Measurements from ENCODE around the gene ASXL2.
"Not testable (repeated sequence)": the region's sequence is repeated elsewhere in the genome, so short reads cannot be mapped to it uniquely, and the experiment has no call there.

Gene ASXL2

DNA sequence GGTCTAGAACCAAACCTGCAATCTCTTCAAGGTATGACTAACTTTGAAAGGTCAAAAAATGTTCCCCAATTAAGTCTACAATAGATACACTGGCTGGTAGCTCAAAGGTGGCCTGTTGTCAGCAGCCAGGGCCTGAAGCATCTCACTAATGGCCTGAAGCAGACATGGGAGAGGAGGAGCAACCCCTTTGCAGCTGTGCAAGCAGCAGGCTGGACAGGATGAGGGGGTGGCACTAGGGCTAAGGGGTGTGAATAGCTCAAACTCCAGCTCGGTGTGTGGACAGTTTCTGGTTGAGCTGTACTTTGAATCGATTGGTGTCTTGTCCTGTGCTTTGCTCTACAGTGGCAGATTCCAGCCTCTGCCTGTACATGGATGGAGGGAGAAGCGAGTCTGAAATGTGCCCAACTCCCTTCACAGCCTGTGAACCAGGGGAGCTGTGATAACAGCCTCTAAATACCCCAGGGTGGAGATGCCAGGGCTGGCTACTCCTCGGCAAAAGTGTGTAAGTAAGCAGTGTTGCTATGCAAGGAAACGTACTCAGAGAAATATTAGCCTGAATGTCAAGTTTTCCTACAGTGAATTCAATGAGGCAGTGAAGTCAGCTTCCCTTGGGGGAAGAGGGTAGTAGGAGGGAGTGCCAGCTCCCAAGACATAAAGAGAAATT, 170.2 kb downstream of the ASXL2 start:
- Histone ChIP-seq H3K4me1 (ENCODE audit: control insufficient read depth, insufficient read depth, low read length) (no peaks in the 10 kb centered on the region; the same call in 1 of the 2 replicates), H3K9me3 (ENCODE audit: control insufficient read depth, insufficient read depth, low read depth, low read length) (peaks cover 5% of the 10 kb centered on the region; the same call in 1 of the 2 replicates), H3K27ac (ENCODE audit: low read depth, low read length) (no peak overlapping the region), H3K4me3 (ENCODE audit: low read depth, low read length) (no peak overlapping the region), H3K9ac (ENCODE audit: low read length) (no peak overlapping the region), H3K27me3 (ENCODE audit: control insufficient read depth, insufficient read depth, low read length) (no peaks in the 10 kb centered on the region), H3K36me3 (ENCODE audit: control insufficient read depth, insufficient read depth, low read length) (no peaks in the 10 kb centered on the region)

GRCh38 chr2:25705575-25705974, 172.7 kb downstream of the ASXL2 start:
- not testable (repeated sequence) for H3K36me3 ChIP-seq (ENCODE audit: control insufficient read depth, insufficient read depth, low read length); H3K4me3 ChIP-seq (ENCODE audit: low read depth, low read length); H3K9ac ChIP-seq (ENCODE audit: low read length); H3K9me3 ChIP-seq (ENCODE audit: control insufficient read depth, insufficient read depth, low read depth, low read length); H3K4me1 ChIP-seq (ENCODE audit: control insufficient read depth, insufficient read depth, low read length); H3K27ac ChIP-seq (ENCODE audit: low read depth, low read length); H3K27me3 ChIP-seq (ENCODE audit: control insufficient read depth, insufficient read depth, low read length)

GRCh38 chr2:25701801-25702200, 176.5 kb downstream of the ASXL2 start:
- Histone ChIP-seq H3K9ac (ENCODE audit: low read length) (no peak overlapping the region), H3K9me3 (ENCODE audit: control insufficient read depth, insufficient read depth, low read depth, low read length) (peaks cover 5% of the 10 kb centered on the region; the same call in 1 of the 2 replicates), H3K27me3 (ENCODE audit: control insufficient read depth, insufficient read depth, low read length) (no peaks in the 10 kb centered on the region; the same call in 1 of the 2 replicates), H3K36me3 (ENCODE audit: control insufficient read depth, insufficient read depth, low read length) (no peaks in the 10 kb centered on the region), H3K27ac (ENCODE audit: low read depth, low read length) (no peak overlapping the region), H3K4me3 (ENCODE audit: low read depth, low read length) (no peak overlapping the region), H3K4me1 (ENCODE audit: control insufficient read depth, insufficient read depth, low read length) (peaks cover 12% of the 10 kb centered on the region)

- peaks cover 5% of the 10 kb centered on the region; the same call in 1 of the 2 replicates for H3K9me3 ChIP-seq (ENCODE audit: control insufficient read depth, insufficient read depth, low read depth, low read length)
- peaks cover 12% of the 10 kb centered on the region for H3K4me1 ChIP-seq (ENCODE audit: control insufficient read depth, insufficient read depth, low read length)
- no peak overlapping the region for H3K9ac ChIP-seq (ENCODE audit: low read length)
- no peaks in the 10 kb centered on the region; the same call in 1 of the 2 replicates for H3K27me3 ChIP-seq (ENCODE audit: control insufficient read depth, insufficient read depth, low read length)
- no peak overlapping the region for H3K27ac ChIP-seq (ENCODE audit: low read depth, low read length)
- no peaks in the 10 kb centered on the region for H3K36me3 ChIP-seq (ENCODE audit: control insufficient read depth, insufficient read depth, low read length)
- no peak overlapping the region for H3K4me3 ChIP-seq (ENCODE audit: low read depth, low read length)
Measured at GRCh38 chr2:25700221-25700660, 178.0 kb downstream of the ASXL2 start.

DNA sequence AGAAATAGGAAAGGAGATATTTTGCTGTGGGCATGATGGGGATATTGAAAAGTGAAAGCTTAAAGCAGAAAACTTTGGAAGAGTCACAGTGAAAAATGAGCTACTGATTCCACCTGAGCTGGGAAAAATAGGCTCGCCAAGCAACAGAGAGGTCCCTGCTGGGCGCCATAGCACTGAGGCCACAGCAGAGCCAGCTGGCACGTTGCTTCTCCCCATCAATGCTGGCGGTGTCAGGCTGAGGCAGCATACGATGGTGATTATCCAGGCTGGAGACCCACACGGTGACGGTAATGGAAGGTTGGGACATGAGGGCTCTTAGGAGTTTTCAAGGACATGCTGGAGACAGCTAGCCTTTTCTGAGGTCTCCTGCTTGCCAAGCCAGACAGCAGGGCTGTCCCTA, 179.1 kb downstream of the ASXL2 start:
- no peaks in the 10 kb centered on the region; the same call in 1 of the 2 replicates for H3K27me3 ChIP-seq (ENCODE audit: control insufficient read depth, insufficient read depth, low read length)
- no peak overlapping the region for H3K9ac ChIP-seq (ENCODE audit: low read length)
- no peak overlapping the region for H3K4me3 ChIP-seq (ENCODE audit: low read depth, low read length)
- peaks cover 12% of the 10 kb centered on the region for H3K4me1 ChIP-seq (ENCODE audit: control insufficient read depth, insufficient read depth, low read length)
- H3K9me3 ChIP-seq (ENCODE audit: control insufficient read depth, insufficient read depth, low read depth, low read length), result no peaks in the 10 kb centered on the region
- no peak overlapping the region for H3K27ac ChIP-seq (ENCODE audit: low read depth, low read length)
- no peaks in the 10 kb centered on the region for H3K36me3 ChIP-seq (ENCODE audit: control insufficient read depth, insufficient read depth, low read length)

DNA sequence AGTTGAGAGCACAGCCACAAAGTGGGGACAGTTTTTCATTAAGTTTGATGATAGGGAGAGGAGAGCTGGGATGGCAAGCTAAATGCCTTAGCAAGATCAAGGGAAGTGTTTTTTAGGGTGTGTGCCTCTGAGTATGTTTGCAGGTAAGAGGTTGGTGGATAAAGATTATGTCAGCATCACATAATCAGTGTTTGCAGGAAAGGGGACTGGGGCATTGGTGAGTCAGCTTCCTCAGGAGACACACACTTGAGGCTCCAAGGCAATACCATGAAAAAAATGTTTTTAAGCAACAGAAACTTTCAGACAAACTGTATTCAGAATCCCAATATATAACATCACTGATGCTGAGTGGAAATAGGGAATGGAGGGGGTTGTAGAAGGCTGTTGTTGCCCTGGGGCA, 179.5 kb downstream of the ASXL2 start:
- H3K9me3 ChIP-seq (ENCODE audit: control insufficient read depth, insufficient read depth, low read depth, low read length), result no peaks in the 10 kb centered on the region
- no peaks in the 10 kb centered on the region for H3K36me3 ChIP-seq (ENCODE audit: control insufficient read depth, insufficient read depth, low read length)
- H3K27me3 ChIP-seq (ENCODE audit: control insufficient read depth, insufficient read depth, low read length), result no peaks in the 10 kb centered on the region; the same call in 1 of the 2 replicates
- no peak overlapping the region for H3K4me3 ChIP-seq (ENCODE audit: low read depth, low read length)
- peaks cover 12% of the 10 kb centered on the region for H3K4me1 ChIP-seq (ENCODE audit: control insufficient read depth, insufficient read depth, low read length)
- H3K27ac ChIP-seq (ENCODE audit: low read depth, low read length), result no peak overlapping the region
- H3K9ac ChIP-seq (ENCODE audit: low read length), result no peak overlapping the region

DNA sequence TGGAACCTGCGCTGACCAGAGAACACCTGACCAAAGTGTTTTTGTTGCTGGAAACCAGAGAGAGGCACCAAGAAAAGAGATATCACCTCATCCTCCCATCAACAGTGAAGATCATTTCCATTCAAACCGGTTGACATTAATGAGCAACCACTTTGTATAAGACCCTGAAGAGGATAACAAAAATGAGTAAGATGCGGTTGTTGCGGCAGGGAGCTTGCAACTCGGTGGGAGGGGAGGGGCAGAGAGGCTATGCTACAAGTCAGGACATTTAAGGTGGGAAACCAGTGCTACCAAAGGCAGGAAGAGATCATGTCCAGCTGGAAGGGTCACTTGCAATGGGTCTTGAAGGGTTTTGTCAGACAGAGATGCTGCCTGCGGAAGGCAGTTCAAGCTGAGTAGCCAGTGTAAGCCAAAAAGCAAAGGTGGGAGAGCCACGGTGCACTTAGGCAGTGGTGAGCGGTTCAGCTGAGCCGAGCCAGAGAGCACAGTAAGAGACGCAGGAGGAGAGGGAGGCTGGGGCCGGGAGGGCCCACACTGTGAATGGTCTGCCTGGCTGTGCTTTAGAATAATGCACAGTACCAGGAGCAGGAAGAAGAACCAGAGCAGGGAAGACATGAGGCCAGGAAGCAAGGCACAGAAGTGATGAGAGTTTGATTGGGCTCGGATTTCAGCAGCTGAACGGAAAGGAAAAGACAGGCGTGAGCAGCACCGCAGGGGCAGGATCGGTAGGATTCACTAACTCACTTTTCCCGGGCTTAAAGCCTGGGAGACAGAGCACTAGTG, 180.5 kb downstream of the ASXL2 start:
- Histone ChIP-seq H3K4me3 (ENCODE audit: low read depth, low read length) (peak overlapping the region; percentile 19), H3K36me3 (ENCODE audit: control insufficient read depth, insufficient read depth, low read length) (no peaks in the 10 kb centered on the region), H3K27ac (ENCODE audit: low read depth, low read length) (no peak overlapping the region), H3K9ac (ENCODE audit: low read length) (no peak overlapping the region), H3K4me1 (ENCODE audit: control insufficient read depth, insufficient read depth, low read length) (peaks cover 12% of the 10 kb centered on the region), H3K9me3 (ENCODE audit: control insufficient read depth, insufficient read depth, low read depth, low read length) (no peaks in the 10 kb centered on the region), H3K27me3 (ENCODE audit: control insufficient read depth, insufficient read depth, low read length) (no peaks in the 10 kb centered on the region; the same call in 1 of the 2 replicates)

DNA sequence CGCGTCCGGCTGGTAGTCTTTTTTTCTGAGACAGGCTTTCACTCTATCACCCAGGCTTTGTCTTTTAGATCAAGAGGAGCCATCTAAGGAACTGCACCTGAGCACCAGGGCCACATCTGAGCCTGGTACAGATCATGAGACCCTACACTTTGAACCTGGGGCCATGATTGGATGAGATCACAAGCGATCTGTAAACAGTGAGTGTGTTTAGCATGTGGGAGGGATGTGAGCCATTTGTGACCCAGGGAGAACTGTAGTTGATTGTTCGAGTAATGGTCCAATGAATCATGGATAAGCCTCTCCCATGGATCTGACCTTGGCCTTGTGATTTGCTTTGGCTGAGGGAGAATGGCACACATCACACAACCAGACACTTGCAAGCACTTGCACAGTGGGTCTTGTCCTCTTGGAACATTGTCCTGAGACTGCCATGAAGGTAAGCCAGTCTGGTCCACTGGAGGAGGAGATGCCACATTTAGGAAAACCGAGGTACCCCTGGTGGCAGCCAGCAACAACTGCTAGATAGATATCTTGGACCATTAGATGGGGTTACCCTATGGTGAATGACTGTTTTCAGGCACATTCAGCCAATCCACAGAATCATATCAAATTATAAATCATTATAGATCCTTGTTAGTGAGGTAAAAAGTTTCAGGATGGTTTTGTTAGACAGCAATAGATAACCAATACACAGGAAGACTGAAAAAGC, 185.4 kb downstream of the ASXL2 start:
- no peaks in the 10 kb centered on the region for H3K9me3 ChIP-seq (ENCODE audit: control insufficient read depth, insufficient read depth, low read depth, low read length)
- no peak overlapping the region for H3K27ac ChIP-seq (ENCODE audit: low read depth, low read length)
- no peaks in the 10 kb centered on the region; the same call in 1 of the 2 replicates for H3K27me3 ChIP-seq (ENCODE audit: control insufficient read depth, insufficient read depth, low read length)
- H3K9ac ChIP-seq (ENCODE audit: low read length), result no peak overlapping the region
- no peaks in the 10 kb centered on the region for H3K36me3 ChIP-seq (ENCODE audit: control insufficient read depth, insufficient read depth, low read length)
- H3K4me1 ChIP-seq (ENCODE audit: control insufficient read depth, insufficient read depth, low read length), result peaks cover 7% of the 10 kb centered on the region
- no peak overlapping the region for H3K4me3 ChIP-seq (ENCODE audit: low read depth, low read length)

- H3K9ac ChIP-seq (ENCODE audit: low read length), result no peak overlapping the region
- H3K27ac ChIP-seq (ENCODE audit: low read depth, low read length), result no peak overlapping the region
- H3K9me3 ChIP-seq (ENCODE audit: control insufficient read depth, insufficient read depth, low read depth, low read length), result no peaks in the 10 kb centered on the region
- H3K4me1 ChIP-seq (ENCODE audit: control insufficient read depth, insufficient read depth, low read length), result no peaks in the 10 kb centered on the region; the same call in 1 of the 2 replicates
- no peak overlapping the region for H3K4me3 ChIP-seq (ENCODE audit: low read depth, low read length)
- H3K36me3 ChIP-seq (ENCODE audit: control insufficient read depth, insufficient read depth, low read length), result no peaks in the 10 kb centered on the region
- no peaks in the 10 kb centered on the region for H3K27me3 ChIP-seq (ENCODE audit: control insufficient read depth, insufficient read depth, low read length)
Measured at GRCh38 chr2:25692143-25692542, 186.1 kb downstream of the ASXL2 start.

DNA sequence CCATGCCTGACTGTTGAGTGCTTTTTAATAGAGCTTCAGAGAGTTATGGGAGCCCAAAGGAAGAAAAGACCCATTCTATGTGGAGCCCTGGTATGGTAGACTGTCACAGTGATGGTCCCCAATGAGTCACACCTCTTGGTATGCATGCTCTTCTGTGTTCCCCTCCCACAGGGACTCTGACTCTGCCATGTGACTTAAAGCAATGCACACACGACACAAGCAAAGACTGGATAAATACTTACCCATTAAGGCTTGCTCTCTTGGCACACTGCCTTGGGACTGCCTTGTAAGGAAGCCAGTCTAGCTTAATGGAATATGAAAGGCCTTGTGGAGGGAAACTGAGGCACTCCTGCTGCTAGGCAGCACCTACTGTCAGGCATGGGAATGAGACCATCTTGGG, 188.2 kb downstream of the ASXL2 start:
- Histone ChIP-seq H3K4me3 (ENCODE audit: low read depth, low read length) (no peak overlapping the region), H3K27ac (ENCODE audit: low read depth, low read length) (no peak overlapping the region), H3K9ac (ENCODE audit: low read length) (no peak overlapping the region), H3K9me3 (ENCODE audit: control insufficient read depth, insufficient read depth, low read depth, low read length) (no peaks in the 10 kb centered on the region), H3K4me1 (ENCODE audit: control insufficient read depth, insufficient read depth, low read length) (no peaks in the 10 kb centered on the region; the same call in 1 of the 2 replicates), H3K27me3 (ENCODE audit: control insufficient read depth, insufficient read depth, low read length) (no peaks in the 10 kb centered on the region), H3K36me3 (ENCODE audit: control insufficient read depth, insufficient read depth, low read length) (no peaks in the 10 kb centered on the region)

DNA sequence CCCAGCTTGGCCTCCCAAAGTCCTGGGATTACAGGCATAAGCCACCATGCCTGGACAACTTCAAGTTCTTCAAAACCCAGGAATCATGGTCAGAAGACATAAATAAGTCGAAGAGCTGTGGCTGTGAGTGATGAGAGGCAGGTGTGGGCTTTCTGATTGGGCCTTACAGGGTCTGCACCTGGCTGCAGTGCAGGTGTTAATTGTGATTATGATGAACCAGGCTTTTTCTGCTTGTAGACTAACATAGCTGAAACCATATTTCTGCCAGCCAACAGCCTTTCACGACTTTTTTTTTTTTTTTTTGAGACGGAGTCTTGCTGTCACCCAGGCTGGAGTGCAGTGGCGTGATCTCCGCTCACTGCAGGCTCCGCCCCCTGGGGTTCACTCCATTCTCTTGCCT, 190.1 kb downstream of the ASXL2 start:
- no peaks in the 10 kb centered on the region for H3K27me3 ChIP-seq (ENCODE audit: control insufficient read depth, insufficient read depth, low read length)
- H3K9me3 ChIP-seq (ENCODE audit: control insufficient read depth, insufficient read depth, low read depth, low read length), result no peaks in the 10 kb centered on the region
- no peak overlapping the region for H3K27ac ChIP-seq (ENCODE audit: low read depth, low read length)
- no peak overlapping the region for H3K9ac ChIP-seq (ENCODE audit: low read length)
- no peaks in the 10 kb centered on the region for H3K36me3 ChIP-seq (ENCODE audit: control insufficient read depth, insufficient read depth, low read length)
- no peaks in the 10 kb centered on the region; the same call in 1 of the 2 replicates for H3K4me1 ChIP-seq (ENCODE audit: control insufficient read depth, insufficient read depth, low read length)
- no peak overlapping the region for H3K4me3 ChIP-seq (ENCODE audit: low read depth, low read length)

Measured in HUES6 (cell line).